OCI-LY7 (cell line): ENCODE results near the gene PLCZ1. TPM values are rescaled to one million over a fixed set of nuclear protein-coding genes. Genes with fewer than 3 reads are reported as not detected.

Source experiments
- BruUV-seq: library from RNA; stranded (reverse); fragments of 400-500 nt; replicated peaks from 2 replicates; lab custom pipeline; 2021; lab: Mats Ljungman, UMichigan
- CTCF ChIA-PET: fragments of 300-600 bp; sonication (Branson Sonifier 250); formaldehyde crosslinking; loops from one replicate; lab custom pipeline; 2022; ENCODE audit warnings: antibody characterized with exemption; ENCODE audit not compliant: unreplicated experiment; lab: Charles Lee
- POLR2A ChIA-PET: fragments of 300-600 bp; sonication (Branson Sonifier 250); formaldehyde crosslinking; loops from one replicate; lab custom pipeline; 2022; ENCODE audit warnings: antibody characterized with exemption; lab: Charles Lee
- DNase-seq: peaks from one replicate; pipeline ENCODE4 v3.0.0-alpha.2; 2015; ENCODE audit warnings: low spot score
- H2AFZ ChIP-seq: fragments of 200-600 bp; sonication (generic), shearing (Covaris generic); 2 replicates; pipeline ENCODE4 v1.6.1; 2014; ENCODE audit warnings: mild to moderate bottlenecking, antibody characterized with exemption, low read length, moderate library complexity
- H3K27ac ChIP-seq: fragments of 200-600 bp; sonication (generic); 2 replicates; pipeline ENCODE4 v1.5.1; 2014; ENCODE audit warnings: mixed run types, low read depth, mild to moderate bottlenecking, moderate library complexity, low read length, inconsistent platforms; ENCODE audit not compliant: poor library complexity, severe bottlenecking
- H3K36me3 ChIP-seq: fragments of 200-600 bp; sonication (generic); 2 replicates; pipeline ENCODE4 v1.6.1; 2014; ENCODE audit warnings: mild to moderate bottlenecking, antibody characterized with exemption, low read length, moderate library complexity, mixed read lengths; ENCODE audit not compliant: insufficient read depth
- H3K4me1 ChIP-seq: fragments of 200-600 bp; sonication (generic); 2 replicates; pipeline ENCODE4 v1.5.1; 2014; ENCODE audit warnings: mild to moderate bottlenecking, low read length; ENCODE audit not compliant: insufficient read depth, poor library complexity, severe bottlenecking
- H3K4me2 ChIP-seq: fragments of 200-600 bp; sonication (generic); 2 replicates; pipeline ENCODE4 v1.6.1; 2014; ENCODE audit warnings: mild to moderate bottlenecking, low read length
- H3K4me3 ChIP-seq: fragments of 200-600 bp; sonication (generic); 2 replicates; pipeline ENCODE4 v1.5.1; 2014; ENCODE audit warnings: mild to moderate bottlenecking, low read depth, low read length; ENCODE audit not compliant: poor library complexity, severe bottlenecking
- H3K79me2 ChIP-seq: fragments of 200-600 bp; sonication (generic); 2 replicates; pipeline ENCODE4 v1.6.1; 2016; ENCODE audit warnings: low read depth, mild to moderate bottlenecking, low read length, moderate library complexity, mixed read lengths; ENCODE audit not compliant: insufficient read depth
- H3K9me2 ChIP-seq: fragments of 200-600 bp; sonication (generic); 2 replicates; pipeline ENCODE4 v1.6.1; 2016; ENCODE audit warnings: mild to moderate bottlenecking, low read length, mixed read lengths; ENCODE audit not compliant: insufficient read depth
- H3K9me3 ChIP-seq: fragments of 200-600 bp; sonication (generic); 2 replicates; pipeline ENCODE4 v1.6.1; 2014; ENCODE audit warnings: mild to moderate bottlenecking, mixed run types, low read length, mixed read lengths
- H4K20me1 ChIP-seq: fragments of 200-600 bp; sonication (generic); 2 replicates; pipeline ENCODE4 v1.6.1; 2014; ENCODE audit warnings: mild to moderate bottlenecking, antibody characterized with exemption, low read length, moderate library complexity, mixed read lengths; ENCODE audit not compliant: insufficient read depth
- CTCF ChIP-seq: fragments of 200-600 bp; sonication (generic); conservative IDR thresholded peaks from 2 replicates; pipeline ENCODE4 v1.5.1; 2014; ENCODE audit warnings: mild to moderate bottlenecking, antibody characterized with exemption, low read length, moderate library complexity, mixed read lengths
- EZH2phosphoT487 ChIP-seq: fragments of 200-600 bp; sonication (generic); IDR thresholded peaks from 2 replicates; pipeline ENCODE4 v1.6.1; 2018; ENCODE audit warnings: low read depth, borderline replicate concordance, mild to moderate bottlenecking, mixed run types, antibody characterized with exemption, low read length, moderate library complexity, mixed read lengths
- intact Hi-C: fragments of 100-400 bp; cut with micrococcal nuclease; formaldehyde crosslinking; loops from one replicate; pipeline ENCODE4 v1.10.0; 2022; ENCODE audit not compliant: unreplicated experiment
- total RNA-seq, 2 experiments: library from RNA; depleted of rRNA in 1 of 2; stranded (reverse); fragments of >200 nt in 1 of 2; shearing (Covaris generic) in 1 of 2; gene quantifications; 2 replicates each; pipeline ENCODE4 v1.2.3, GENCODE V29; 2014 to 2022

Gene PLCZ1
- total RNA-seq, 2 experiments from 2014 or later = not detected

GRCh38 chr12:18684430-18684829 is 53.4 kb downstream of the PLCZ1 start:
- no peak overlapping the region for H3K27ac ChIP-seq
- no peak overlapping the region for H2AFZ ChIP-seq
- intact Hi-C loops = no loop called here
- H3K4me1 ChIP-seq = no peaks in the 10 kb centered on the region
- no peaks in the 10 kb centered on the region for H3K9me3 ChIP-seq
- H3K79me2 ChIP-seq = no peaks in the 10 kb centered on the region
- H3K9me2 ChIP-seq = no peaks in the 10 kb centered on the region
- H3K4me2 ChIP-seq = no peak overlapping the region
- no peak for DNase-seq
- H4K20me1 ChIP-seq = no peaks in the 10 kb centered on the region
- BruUV-seq = no TSS peak
- no peak overlapping the region for H3K4me3 ChIP-seq
- TF ChIP-seq EZH2phosphoT487 (no peak), CTCF (no peak)
- ChIA-PET CTCF (no interaction called here), POLR2A (interaction anchor here (0.6 kb wide), 1 partner anchor 88 kb away, joined by 3 read pairs; no protein-coding TSS in a partner anchor)
- no peaks in the 10 kb centered on the region for H3K36me3 ChIP-seq

GRCh38 chr12:18683327-18684013 is 54.3 kb downstream of the PLCZ1 start:
- no peaks in the 10 kb centered on the region for H3K9me2 ChIP-seq
- no TSS peak for BruUV-seq
- H3K9me3 ChIP-seq = no peaks in the 10 kb centered on the region
- no peaks in the 10 kb centered on the region for H3K4me1 ChIP-seq
- no peak overlapping the region for H3K4me2 ChIP-seq
- H4K20me1 ChIP-seq = no peaks in the 10 kb centered on the region
- H3K27ac ChIP-seq = no peak overlapping the region
- no peak for TF ChIP-seq EZH2phosphoT487
- TF ChIP-seq CTCF = no peak
- CTCF ChIA-PET = no interaction called here
- intact Hi-C loops = no loop called here
- no peaks in the 10 kb centered on the region for H3K36me3 ChIP-seq
- no peaks in the 10 kb centered on the region for H3K79me2 ChIP-seq
- H2AFZ ChIP-seq = no peak overlapping the region
- DNase-seq = no peak
- POLR2A ChIA-PET = interaction anchor here (0.6 kb wide), 1 partner anchor 89 kb away, joined by 3 read pairs; no protein-coding TSS in a partner anchor
- no peak overlapping the region for H3K4me3 ChIP-seq

- intact Hi-C loops = no loop called here
- Histone ChIP-seq H2AFZ (no peak overlapping the region), H3K27ac (no peak overlapping the region), H3K4me1 (no peaks in the 10 kb centered on the region), H3K9me2 (no peaks in the 10 kb centered on the region), H3K79me2 (no peaks in the 10 kb centered on the region), H3K36me3 (no peaks in the 10 kb centered on the region), H3K9me3 (no peaks in the 10 kb centered on the region), H4K20me1 (no peaks in the 10 kb centered on the region), H3K4me3 (no peak overlapping the region), H3K4me2 (no peak overlapping the region)
- no peak for DNase-seq
- TF ChIP-seq CTCF (no peak), EZH2phosphoT487 (no peak)
- ChIA-PET CTCF (no interaction called here), POLR2A (no interaction called here)
- no TSS peak for BruUV-seq
Observed at GRCh38 chr12:18681818-18682217, 56.0 kb downstream of the PLCZ1 start.
